HG02938 (cell line): ENCODE measurements around the gene TTC39A.

Experiments used
- ATAC-seq: cut with Tn5 transposase; IDR thresholded peaks from one replicate; pipeline ENCODE4 v1.9.1; 2021; ENCODE audit warnings: mild to moderate bottlenecking, moderate library complexity; ENCODE audit not compliant: unreplicated experiment

Gene TTC39A

DNA sequence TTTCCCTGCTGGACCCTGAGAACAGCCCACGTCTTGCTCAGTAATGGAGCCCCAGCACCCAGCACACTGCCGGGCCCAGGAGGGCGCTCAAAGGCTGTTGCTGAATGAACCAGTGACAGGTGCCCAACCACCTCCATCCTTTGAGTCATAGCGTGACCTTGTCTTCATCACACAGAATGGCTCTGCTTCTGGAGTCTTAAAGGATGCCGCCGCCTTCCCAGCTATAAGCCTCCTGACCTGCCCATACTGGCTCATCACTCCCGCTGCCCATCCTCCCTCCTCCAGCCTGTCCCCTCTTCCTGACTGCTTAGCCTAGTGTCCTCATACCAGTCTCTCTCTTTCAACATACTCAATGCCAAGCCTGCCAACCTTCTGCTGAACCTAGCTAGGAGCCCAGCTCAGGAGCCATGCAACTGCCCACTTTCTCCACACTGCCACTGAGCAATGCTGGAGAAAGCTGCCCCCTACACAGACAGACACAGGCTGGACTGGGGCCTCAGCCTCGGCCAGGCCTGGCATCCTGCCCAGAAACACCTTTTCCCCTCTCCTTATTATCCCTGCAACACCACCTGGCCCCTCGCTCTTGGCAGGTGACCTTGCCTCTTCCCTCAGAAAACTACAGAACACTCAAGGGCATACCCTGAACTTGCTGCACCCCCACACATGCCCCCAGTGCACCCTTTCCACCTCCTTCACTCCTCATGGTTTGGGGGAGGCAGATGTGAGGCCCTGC is 14.1 kb downstream of the TTC39A start:
- ATAC-seq, result no peak

DNA sequence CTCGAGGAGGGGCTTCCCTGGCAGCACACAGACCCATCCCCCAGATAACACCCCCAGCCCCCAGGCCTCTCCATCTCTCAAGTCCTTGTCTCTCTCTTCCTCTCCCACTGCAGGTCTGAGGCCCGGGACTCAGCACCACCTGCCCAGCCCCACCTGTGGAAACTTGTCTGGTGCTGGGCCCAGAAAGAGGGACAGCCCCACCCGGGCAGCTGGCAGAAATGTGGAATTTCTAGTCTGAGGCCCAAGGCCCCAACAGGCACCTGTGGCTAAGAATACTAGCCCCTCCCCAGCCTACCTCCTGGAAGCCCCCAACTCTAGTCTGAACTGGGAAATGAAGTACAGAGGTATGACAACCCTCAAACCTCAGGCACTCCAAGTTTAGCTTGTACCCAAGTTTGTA is 15.4 kb downstream of the TTC39A start:
- ATAC-seq, result no peak

DNA sequence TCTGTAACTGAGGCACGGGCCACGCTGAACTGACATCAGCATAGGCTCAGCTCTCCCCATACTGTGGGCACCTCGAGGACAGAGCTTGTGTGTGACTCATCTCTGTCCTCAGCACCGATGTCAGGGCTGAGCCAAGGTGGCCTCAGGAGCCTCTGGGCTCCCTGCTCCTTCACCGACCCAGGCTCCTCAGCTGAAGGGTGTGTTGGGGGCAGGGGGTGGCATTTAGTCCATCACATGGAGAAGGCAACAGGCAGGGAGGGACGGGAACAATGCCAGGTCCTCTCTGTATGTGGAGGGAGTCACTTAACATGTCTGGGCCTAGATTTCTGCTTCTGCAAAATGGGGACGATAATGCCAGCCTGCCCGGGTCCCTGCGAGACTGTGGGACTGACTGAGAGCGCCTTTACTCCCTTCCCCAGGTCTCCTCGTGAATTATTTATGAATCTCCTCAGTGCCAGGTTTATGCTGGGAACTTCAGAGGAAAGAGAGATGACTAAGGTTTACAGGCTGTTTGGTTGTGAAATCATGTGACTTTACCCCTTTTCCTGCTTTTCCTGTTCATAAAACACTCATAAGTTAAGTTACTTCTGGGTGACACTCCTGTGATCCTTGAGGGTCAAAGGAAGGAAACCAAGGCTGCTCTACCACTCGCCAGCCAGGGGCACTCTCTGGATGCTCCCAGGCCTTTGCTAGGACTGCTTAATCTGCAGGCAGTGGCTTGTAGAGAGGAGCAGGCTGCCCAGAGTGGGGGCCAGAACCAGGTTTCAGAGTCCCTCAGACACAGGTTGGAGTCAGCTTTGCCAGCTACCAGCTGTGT is 16.2 kb downstream of the TTC39A start:
- ATAC-seq, result no peak

DNA sequence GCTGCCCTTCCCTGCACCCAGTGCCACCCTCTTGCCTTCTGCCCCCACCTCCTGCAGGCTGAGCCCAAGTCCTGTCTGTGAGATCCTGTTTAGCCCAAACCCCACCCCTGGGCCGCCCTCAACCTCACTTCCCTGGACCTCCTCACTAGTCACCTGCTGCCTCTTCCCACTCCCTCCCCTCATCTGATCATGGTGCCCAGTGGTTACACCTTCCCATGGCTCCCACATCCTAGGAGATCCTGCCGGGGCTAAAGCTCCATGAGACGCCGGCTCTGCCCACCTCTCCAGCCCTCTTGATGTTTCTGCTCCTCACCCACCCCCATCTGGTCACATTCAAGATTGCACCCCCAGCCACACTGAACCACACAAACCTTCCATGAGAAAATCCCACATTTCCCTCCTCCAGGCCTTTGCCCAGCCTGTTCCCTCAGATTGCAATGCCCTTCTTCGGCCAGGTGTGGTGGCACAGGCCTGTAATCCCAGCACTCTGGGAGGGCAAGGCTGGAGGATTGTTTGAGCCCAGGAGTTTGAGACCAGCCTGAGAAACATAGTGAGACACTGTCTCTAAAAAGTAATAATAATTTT is 17.0 kb downstream of the TTC39A start:
- no peak for ATAC-seq

DNA sequence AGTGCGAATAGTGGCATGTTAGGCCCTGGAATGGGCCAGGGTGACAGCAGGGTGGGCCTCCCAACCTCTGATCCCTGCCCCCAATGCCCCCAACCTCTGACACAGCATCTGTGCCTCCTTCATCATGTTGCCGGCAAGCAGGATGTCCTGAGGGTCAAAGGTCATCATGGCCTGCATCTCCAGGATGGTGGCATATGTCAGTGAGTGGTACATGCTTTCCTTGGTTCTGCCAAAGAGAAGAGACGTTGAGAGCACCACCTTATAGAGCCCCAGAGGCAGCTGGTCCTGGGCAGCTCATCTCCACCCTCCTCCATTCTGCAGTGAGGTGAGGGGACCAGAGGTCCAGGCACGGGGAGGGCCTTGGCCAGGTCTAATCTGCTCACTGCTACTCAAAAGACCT is 17.6 kb downstream of the TTC39A start:
- no peak for ATAC-seq

DNA sequence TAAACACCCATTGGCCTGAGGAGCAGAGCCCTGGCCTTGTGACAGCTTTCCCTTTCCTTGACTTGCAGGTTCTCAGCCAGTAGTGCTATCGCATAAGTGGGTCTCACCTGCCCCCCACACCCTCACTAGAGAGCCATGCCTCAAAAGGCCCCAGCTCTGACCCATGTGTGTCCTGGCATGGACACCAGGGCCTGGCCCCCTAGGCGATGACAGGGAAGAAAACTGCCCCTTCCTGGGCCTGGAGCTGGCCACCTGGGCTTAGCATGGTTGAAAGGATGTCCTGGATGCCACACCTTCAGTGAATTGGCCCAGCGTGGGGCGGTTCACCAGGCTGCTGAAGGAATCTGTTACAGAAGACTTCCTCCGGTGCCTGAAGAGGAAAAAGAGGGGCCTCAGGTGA is 18.5 kb downstream of the TTC39A start:
- no peak for ATAC-seq

DNA sequence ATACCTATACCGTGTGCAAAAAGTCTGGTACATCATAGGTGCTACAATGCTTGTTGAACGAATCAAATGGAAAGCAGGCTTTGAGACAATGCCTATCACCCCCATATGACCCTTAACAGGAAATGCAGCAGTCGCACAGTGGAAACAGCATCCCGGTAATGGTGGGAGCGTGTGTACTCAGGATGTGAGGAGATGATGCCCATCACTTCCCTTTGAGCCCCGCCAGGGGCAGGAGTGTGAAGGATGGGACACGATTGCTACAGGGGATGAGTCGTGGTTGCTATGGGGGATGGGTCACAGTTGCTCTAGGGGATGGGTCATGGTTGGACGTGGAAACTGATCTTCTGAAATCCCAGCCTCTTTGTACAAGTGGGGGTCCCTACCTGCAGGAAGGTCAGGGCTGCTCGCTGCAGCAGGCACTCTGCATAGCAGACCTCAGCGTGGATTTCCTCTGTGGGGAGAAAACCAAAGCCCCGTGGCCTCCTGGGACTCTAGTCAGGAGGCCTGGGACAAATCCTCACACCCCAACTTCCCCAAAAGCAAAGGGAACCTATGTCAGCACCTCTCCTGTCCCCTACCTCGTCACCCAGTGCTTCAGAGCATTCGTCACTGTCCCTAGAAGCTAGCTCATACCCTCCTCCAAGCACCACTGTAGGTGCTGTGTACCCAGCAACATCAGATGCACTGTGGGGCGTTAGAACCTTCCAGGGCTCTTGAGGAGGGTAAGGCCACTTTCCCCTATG is 19.3 kb downstream of the TTC39A start:
- no peak for ATAC-seq

DNA sequence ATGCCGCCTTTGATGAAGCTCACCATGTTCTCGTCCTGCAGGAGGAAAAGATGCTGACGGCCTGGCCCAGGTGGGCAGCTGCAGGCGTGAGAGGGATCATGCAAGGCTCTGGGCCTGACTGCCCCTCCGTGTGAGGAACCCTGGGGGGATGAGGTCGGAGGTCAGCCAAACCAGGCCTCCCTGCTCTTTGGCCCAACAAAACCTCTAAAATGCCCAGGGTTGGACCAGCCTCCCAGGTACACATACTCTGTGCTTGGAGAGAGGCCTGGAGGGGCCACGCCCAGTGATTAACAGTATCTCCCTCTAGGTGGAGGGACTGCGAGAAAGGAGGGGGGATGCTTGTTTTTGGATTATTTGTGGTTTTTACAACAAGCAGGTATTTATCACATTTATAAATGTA is 21.1 kb downstream of the TTC39A start:
- ATAC-seq, result no peak

DNA sequence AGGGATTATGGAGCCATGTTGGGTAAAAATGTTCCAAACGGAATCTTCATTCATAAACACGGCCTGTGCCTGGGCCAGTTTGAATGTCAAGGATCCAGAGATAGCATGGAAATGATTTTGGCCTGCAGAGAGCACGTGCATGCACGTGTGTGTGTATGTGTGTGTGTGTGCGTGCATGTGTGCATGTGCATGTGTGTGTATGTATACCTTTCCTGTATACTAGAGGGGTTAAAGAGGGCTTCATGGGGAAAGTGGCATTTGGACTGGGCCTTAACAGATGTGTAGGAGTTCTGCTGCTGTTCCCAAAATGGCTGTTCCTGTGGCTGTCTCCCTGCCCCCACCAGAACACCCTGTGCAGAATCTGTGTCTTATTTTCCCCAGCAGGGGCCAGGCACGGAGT is 21.7 kb downstream of the TTC39A start:
- no peak for ATAC-seq

DNA sequence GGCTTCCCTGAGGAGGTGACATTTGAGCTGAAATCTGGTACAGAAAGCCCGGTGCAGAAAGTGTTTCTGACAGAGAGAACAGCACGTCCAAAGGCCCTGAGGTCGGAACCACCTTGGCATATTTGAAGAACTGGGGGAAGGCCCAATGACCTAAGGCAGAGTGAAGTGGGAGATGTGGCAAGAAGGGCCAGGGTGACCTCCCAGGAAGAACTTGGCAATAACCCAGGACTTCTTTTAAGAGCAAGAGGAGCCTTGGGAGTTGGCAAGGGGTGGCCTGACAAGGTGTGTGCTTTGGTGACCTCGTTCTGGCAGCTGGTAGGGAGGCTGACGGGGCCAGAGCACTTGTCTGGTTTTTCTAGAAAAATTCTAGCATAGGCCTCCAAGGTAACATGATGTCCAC is 23.4 kb downstream of the TTC39A start:
- no peak for ATAC-seq

DNA sequence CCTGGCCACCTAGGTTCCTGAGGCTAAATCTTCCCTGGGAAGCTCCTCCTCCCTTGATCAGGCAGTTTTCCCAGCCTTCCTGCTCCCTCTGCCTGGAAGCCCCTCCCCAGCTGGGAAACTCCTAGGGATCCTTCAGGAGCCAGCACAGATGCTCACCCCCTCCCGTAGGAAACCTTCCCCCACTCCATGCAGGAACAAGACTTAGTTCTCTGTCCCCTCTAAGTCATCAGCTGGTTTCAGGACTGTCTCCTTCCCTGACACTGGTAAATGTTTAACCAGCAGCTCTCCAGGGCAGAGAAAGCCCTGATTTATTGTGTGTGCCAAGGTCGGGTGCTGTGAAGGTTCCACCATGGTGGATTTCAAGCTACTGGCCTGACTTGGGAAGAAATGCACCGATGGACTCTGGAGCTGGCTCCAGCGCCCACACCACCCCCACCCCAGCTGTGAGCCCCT is 25.0 kb downstream of the TTC39A start:
- ATAC-seq, result no peak

DNA sequence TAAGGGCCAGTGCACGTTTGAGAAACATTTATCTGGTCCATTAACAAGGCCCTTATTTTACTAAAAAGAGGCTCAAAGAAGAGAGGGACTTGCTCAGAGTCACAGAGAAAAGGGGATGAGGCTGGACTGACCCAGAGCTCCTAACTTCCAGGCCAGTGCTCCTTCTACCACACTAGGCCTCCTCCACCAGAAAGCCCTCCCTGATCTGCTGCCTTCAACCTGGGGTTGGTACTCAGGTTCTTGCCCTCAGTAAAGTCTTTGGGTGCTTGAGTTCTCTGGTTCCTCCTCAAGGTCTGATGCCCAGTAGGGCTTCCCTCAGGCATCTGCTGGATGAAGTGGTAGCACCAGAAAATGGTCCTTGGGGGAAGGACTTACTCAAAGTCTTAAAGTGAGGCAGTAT is 26.0 kb downstream of the TTC39A start:
- ATAC-seq, result no peak

DNA sequence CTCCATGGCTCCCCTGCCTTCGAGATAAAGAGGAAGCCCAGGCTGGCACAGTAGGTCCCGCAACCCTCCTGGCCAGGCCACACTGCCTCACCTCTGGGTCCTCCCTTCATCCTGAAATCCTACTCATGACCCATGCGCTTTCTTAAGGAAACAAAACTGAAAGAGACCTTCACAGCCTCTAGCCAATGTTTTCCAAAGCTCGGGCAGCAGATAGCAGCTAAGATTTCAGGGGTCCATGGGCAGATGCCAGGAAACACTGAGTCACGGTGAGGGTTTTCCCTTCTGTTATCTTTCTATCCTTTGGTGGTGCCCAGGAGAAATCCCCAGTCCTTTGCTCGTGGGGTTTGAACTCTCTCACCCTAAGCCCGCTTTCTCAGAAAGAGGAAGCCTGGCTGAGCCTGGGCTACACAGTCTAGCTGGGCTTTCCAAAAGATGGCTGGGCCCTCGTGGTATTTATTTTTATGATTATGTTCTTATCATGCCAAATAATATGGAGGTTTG is 26.6 kb downstream of the TTC39A start:
- ATAC-seq, result no peak

DNA sequence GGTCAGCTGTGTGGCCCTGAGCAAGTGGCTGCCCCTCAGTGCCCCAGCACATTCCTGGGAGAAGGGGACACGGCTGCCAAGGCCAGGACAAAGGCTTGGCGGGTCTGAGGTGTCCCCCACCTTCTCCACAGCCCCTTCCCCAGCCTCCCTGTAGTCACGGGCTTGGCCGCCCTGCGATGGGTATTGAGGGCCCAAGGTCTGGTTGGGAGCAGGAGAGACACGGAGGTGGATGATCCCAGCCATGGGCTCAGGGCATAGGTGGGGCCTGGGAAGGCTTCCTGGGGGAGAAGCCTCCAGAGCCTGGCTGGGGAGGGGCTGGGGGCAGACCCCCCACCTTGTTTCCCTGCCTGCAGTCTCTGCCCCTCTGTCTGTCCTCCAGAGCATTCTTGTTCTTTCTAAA is 27.0 kb downstream of the TTC39A start:
- ATAC-seq, result no peak

DNA sequence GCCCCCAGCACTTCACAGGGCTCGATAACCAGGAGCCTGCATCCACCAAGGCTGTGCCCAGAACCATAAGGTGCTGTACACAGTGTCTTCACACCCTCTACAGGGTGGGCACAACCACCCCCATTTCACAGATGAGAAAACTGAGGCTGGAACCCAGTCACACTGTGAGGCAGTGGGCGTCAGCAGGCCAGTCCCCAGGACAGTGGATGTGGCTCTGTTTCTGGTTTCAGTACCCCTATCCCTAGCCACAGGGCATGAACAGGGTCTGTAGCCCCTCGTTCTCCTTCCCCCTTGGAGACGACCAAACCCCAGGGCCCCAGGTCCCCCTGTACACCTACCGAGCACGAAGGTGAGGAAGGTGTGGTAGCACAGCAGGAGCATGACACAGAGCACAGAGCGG is 27.6 kb downstream of the TTC39A start:
- ATAC-seq, result no peak

DNA sequence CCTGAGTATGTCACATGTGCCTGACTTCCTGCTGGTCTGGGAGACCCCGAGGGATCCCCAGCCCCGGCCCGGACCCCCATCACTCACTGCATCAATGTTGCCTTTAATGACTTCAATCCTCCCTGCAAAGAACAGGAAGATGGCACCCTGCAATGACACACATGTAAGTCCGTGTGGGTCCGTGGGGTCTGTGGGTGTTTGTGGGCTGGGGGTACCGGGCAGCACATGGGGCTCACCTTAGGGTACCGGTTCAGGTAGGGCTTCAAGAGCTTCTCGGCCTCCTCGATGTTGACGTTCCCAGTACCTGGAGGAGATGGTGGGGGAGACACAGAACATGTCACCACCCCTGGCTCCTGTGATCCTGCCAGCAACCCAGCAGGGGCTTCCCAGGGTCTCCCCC is 28.1 kb downstream of the TTC39A start:
- no peak for ATAC-seq

DNA sequence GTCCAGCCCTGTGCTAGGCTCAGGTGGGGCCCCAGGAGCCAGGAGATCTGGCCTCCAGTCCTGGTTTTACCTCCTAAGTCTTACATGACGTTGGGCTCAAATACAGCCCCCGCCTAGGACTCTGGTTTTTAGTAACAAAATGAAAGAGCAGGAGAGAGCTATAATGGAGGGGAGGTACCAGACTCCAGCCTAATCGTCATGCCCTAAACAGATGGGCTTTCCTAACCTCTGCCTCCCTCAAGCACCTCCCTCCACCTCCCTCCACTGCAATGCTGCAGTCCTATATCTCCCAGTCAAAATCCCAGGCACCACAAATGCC is 28.6 kb downstream of the TTC39A start:
- ATAC-seq, result no peak

DNA sequence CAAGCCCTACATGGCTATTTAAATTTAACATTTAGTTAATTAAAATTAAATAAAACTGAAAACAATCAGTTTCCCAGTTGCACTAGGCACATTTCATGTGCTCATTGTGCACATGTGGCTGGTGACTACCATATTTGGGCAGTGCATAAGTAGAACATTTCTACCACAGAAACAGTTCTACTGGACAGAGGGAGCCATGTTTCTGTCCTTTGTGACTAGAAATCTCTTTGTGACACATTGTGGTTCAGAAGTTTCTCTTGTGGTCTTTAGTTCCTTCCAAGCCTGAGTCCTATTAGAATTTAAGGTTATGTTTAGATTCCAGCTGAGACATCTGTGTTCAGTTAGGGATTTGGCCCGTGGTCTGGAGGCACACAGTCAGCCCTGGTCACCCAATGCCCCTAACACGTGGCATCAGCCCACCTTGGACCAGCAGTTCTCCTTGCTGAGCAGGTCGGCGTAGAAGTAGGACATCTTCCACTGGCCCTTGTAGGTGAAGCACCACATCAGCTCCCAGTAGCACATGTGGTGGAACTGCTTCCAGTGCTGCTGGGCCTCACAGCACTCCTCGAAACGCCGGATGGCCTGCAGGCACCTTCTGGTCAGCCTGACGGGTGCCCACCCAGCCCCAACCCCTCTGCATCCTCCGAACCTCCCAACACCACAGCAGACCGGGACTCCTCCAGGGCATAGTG is 29.1 kb downstream of the TTC39A start:
- peak; percentile 47 for ATAC-seq

DNA sequence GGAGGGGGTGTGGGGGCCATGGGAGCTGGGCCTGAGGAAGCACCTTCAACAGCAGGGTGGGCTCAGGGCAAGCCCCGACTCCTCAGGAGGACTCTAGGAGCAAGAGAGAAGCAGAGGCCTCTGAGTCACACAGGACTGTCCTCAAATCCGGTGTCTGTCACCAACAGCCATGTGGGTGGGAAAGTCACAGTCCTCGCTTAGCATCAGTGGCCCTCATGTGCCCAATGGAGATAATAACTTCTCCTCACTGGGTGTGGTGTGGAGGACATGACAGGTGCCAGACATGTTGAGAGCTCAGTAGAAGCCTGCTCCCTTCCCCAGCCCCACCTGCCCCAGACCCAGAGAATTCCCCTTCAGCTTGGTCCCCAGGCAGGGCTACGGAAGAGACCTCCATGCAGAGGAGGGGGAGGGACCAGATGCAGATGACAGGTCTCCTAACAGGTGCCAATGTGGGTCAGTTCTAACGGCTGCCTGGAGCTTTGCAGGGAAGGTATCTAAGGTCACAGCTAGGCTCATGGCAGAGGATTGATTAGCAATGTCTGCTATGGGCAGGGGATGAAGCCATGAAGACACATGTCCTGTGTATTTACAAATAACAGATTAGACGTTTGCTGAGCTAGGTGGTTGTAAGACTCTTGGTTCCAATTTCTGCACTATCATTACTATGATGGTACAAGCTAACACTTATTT is 30.2 kb downstream of the TTC39A start:
- no peak for ATAC-seq
